Renal cortex interstitium (tissue), 15 donors: ENCODE data around the gene PERCC1. TPM values are rescaled to one million over a fixed set of nuclear protein-coding genes. Genes with fewer than 3 reads are reported as not detected.

Source experiments
- DNase-seq, 11 donors: peaks; one replicate each; pipeline ENCODE4 v3.0.0-alpha.2; 2013; ENCODE audit warnings: low read depth in 9 of 11, low spot score in 4 of 11; ENCODE audit errors: extremely low read depth in 1 of 11
- long read RNA-seq, 16 experiments: transcript quantifications; one replicate each; lab custom pipeline, GENCODE V29; 2026
- polyA plus RNA-seq, 3 donors: library from polyadenylated mRNA; unstranded; fragments of 120-200 nt; gene quantifications; one replicate each; pipeline ENCODE4 v1.2.1, GENCODE V29; 2013; ENCODE audit not compliant: insufficient read length in 3 of 3

Gene PERCC1
- not detected for polyA plus RNA-seq
- long read RNA-seq, donor 1 = 0 reads
- long read RNA-seq, donor 2 = 0 reads
- long read RNA-seq, donor 3 = 0 reads
- long read RNA-seq, donor 4 = 0 reads
- long read RNA-seq, donor 5 = 0 reads
- long read RNA-seq, donor 6 = 0 reads
- long read RNA-seq, donor 7 = 0 reads
- long read RNA-seq, donor 8 = 0 reads
- long read RNA-seq, donor 9 = 0 reads
- long read RNA-seq, donor 10 = 0 reads
- long read RNA-seq, donor 11 = 0 reads
- long read RNA-seq, donor 12 = 0 reads
- long read RNA-seq, donor 13 = 0 reads
- long read RNA-seq, donor 14 = 0 reads
- long read RNA-seq, donor 15 = 0 reads
- long read RNA-seq, donor 16 = 0 reads

DNA sequence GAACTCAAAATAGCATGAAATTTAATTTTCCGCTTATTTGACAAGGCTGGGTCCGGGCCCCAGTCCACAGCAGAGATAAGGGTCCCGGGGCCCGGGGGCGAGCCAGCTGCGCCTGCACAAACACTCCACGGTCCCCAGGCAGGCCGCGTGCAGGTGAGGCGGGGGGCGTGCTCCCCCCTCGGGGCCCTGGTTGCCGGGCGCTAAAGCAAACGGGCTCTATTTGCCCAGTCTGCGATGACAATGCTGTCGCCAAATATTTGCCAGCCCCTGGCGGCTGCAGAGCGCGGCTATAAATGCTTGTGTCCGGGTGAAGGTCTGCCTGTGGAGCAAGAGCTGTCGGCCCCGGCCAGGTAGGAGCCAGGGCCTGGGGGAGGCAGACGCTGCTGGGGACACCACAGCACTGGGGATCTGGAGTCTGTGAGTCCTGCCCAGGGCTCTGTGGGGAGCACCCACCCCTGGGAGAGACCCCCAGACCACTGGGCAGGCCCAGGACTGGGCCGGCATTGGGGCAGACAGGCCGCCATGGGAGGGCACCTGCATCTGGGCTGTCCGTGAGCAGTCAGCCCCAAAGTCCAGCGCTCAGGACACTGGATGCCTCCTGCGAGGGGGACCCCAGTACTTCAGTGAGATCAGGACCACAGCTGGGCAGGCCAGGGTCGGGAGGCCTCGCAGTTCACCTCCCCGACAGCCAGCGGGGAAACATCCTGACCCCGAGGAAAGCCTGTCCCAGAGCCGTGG is at the start of gene PERCC1:
Gene PERCC1, plus strand, starts transcription at position 320 of the 738 bp plus-strand sequence. CDS start 1,516 bp downstream, outside the sequence.
- DNase-seq = no peak

- no peak for DNase-seq
Observed at GRCh38 chr16:1381612-1382406, 49.1 kb upstream of the PERCC1 start.

DNA sequence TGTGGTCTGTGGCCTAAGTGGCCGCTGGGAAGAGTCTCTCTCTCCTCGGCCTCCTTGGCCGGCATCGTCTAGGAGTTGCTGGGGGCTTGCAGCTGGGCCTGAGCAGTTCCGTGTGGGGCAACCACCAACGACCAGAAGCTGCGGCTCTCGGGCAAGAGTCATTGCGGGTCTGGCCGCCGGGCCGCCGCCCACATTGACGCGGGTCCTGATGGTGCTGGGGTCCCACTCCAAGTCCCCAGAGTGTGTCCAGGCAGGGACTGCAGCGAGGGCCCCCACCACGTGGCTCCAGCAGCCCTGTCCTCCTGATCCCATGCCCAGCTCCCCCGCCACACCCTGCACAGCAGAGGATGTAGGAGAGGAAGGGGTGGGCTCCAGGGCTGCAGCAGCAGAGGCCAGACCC is 47.3 kb upstream of the PERCC1 start:
- DNase-seq = no peak

- no peak for DNase-seq
Observed at GRCh38 chr16:1385232-1385631, 45.6 kb upstream of the PERCC1 start.

DNA sequence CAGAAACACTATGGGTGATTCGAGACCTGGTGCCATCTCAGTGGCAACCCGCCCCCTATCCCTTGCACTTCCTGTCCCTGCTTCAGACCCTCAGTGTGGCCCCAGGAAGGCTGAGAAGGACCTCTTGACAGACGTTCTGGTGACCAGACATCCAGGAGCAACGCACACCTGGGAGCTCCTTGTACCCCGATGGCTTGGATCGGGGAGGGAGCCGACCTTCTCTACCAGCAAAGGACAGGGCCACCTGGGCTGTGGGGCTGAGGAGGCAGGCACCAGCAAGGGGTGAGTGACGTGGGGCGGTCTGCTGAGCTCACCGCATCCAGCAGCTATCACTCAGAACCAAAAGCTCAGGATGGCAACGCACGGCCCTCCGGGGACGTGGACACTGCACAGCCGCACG is 43.5 kb upstream of the PERCC1 start:
- DNase-seq = no peak

GRCh38 chr16:1389762-1390161 is 41.1 kb upstream of the PERCC1 start:
- DNase-seq = no peak

DNA sequence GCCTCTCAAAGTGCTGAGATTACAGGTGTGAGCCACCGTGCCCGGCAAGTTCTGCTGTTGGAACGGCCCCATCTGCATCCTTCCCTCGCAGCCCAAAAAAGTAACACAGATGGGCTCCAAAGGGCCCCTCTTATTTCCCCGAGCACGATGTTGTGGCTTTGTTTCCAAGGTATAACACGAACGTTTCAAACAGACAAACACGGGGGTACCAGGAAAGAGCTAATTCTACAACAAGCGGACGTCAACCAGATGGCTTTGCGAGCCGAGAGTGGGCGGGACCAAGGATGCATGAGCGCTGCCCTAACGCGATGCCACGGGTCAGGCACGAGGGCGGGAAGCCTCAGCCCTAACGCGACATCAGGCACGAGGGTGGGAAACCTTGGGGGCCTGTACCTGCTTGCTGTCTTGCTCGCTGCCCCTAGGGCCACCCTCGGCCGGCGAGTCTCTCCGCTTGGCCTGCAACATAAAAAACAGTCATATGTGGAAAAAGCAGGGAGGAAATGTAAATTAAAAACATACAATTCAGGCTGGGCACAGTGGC is 40.6 kb upstream of the PERCC1 start:
- no peak for DNase-seq

GRCh38 chr16:1392826-1393225 is 38.1 kb upstream of the PERCC1 start:
- DNase-seq = no peak

- DNase-seq = no peak
Observed at GRCh38 chr16:1393613-1394176, 37.2 kb upstream of the PERCC1 start.

DNA sequence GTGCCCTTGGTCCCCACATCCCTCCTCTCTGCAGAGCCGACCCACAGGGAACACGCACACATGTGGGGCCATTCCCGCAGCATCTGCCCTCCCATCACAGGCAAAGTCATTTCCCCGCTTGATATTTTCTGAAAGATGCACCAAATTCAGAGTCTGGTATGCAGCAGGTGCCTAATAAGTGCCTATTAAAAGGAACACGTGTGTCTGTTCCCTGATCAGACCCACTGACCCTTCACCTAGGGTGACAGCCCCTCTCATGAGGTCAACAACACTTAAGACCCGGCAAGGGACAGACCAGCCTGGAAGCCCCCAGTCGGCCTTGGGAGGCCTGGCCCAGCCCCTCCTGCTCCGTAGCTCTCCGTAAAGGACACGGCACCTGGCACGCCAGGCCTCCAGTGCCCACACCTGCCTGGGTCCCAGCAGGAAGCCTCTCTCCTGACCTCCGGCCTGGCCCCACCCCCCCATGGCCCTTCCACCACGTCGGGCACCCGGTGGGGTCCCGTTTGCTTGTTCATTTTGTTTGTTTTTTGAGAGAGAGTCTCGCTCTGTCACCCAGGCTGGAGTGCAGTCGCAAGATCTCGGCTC is 36.4 kb upstream of the PERCC1 start:
- no peak for DNase-seq

- DNase-seq = no peak
Observed at GRCh38 chr16:1395444-1396031, 35.3 kb upstream of the PERCC1 start.

GRCh38 chr16:1397779-1398178 is 33.1 kb upstream of the PERCC1 start:
- no peak for DNase-seq

GRCh38 chr16:1398351-1398750 is 32.5 kb upstream of the PERCC1 start:
- no peak for DNase-seq

GRCh38 chr16:1398826-1399581 is 31.9 kb upstream of the PERCC1 start:
- no peak for DNase-seq

DNA sequence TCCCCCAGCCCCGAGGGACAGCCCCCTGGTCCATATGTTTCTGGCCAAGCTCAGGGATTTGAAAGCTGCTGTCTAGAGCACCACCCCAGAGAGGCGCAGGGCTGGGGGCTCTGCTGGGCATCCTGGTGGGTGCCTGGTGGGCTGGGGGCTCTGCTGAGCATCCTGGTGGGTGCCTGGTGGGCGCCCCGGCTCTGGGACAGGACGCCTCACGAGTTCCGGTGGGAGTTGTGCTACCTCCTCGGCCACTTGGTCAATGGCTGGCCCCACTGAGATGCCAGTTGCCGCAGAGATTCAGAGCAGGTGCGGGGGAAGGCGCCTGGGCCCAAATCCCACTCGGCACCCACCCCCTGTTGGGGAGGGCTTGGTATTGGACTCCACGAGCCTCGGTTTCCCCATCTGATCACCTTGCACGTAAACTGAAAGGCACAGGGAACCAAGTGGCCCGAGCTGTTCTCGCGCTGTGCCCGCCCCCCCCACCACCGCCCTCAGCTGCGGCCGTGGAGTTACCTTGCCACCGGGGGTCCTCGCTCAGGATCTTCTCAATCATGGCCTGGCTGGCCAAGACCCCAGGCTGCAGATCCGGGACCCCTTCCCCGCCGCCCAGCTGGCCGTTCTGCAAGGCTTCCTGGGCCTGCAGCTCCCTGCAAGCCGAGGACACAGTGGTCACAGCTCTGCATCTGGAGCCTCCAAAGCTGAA is 29.7 kb upstream of the PERCC1 start:
- no peak for DNase-seq

GRCh38 chr16:1401758-1402154 is 29.1 kb upstream of the PERCC1 start:
- DNase-seq = no peak

DNA sequence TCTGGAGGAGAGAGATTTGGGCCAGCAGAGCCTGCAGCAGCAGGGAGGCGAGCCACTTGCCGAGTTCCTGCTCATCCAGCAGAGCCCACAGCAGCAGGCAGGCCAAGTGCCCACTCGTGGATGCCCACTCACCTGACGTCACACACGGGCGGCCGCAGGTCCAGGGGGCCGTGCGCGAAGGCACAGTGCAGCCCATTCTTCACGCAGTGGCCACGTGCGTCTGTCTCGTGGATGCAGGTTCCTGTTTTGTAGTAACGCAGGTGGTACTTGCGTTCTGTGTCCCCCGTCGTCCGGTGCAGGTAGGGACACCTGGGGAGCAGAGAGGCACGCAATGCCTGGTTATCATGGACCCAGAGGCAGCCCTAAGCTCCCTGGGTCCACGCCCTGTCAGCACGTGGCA is 27.8 kb upstream of the PERCC1 start:
- DNase-seq = no peak
